EH (cell line): ENCODE data around the gene STIM1.
A peak's percentile ranks its signal among the peaks of the same experiment; 100 is the strongest.

ENCODE experiments used
- DNase-seq: peaks from one replicate; pipeline ENCODE4 v3.0.0-alpha.2; 2015; ENCODE audit warnings: low read depth

Gene STIM1

DNA sequence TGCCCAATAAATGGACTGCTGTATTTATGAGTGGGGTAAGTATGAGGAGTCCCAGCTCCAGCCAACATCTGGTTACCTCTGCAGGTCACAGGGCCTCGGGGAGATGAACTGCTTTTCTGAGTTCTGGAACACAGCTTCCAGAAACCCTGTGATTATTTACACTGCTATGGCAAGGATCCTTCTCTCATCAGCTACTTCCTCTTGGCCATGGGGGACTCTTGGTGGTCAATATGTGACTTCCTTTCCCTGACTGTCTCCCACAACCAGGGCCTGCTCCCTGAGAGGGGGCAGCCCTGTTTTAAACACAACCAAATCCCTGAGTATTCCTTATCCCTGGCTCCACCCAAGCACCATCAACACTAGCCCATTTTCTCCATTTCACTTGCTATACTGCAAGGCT lies 24.7 kb upstream of the STIM1 start:
- no peak for DNase-seq

DNA sequence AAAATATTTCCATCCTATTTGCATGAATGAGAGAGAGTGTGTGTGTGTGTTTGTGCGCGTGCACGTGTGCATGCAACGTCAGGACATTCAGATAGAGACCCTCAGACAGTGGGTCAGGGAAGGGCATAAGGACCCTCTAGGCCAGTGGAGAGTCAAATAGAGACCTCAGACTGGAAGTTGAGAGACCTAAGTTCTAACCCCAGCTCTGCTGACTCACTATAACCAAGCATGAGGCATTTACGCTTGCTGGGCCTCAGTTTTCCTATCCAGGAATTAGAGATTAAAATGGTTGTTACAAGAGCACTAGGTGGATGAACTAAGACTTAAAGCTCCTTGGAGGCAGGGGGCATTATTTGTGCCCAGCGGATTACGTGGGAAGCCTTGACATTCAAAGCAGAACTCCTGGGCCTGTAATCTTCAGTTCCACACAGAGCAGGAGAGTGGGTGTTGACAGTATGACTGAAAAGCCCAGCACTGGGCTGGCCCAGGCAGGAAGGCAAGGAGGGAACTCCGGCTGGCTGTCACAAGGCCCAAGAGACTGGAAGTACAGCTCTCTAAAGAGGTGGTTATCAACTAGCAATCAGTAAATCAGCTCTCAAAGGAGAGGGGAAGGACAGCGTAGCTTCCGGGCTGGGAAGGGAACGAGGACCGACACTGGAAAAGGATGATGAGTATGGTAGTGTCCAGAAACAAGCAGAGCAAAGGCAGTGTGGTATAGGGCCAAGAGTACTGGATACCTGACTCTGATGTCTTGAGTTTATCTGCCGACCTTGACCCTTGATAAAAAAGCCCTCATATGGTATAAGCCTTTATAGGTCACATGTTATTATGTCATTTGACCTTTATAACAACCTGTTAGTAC lies 23.9 kb upstream of the STIM1 start:
- no peak for DNase-seq

DNA sequence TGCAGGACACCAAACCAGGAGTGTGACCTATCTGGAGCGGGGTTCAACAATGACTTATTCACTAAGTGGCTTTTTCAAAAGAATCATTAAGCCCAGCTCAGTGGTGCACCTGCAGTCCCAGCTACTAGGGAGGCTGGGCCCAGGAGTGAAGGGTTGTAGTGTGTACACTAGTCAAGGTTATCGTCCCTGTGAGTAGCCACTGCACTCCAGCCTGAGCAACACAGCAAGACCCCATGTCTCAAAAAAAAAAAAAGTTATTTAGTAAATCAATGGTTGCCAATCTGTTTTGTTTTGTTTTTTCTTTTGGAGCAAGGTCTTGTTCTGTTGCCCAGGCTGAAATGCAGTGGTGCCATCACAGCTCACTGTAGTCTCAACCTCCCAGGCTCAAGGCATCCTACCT lies 22.6 kb upstream of the STIM1 start:
- no peak for DNase-seq

DNA sequence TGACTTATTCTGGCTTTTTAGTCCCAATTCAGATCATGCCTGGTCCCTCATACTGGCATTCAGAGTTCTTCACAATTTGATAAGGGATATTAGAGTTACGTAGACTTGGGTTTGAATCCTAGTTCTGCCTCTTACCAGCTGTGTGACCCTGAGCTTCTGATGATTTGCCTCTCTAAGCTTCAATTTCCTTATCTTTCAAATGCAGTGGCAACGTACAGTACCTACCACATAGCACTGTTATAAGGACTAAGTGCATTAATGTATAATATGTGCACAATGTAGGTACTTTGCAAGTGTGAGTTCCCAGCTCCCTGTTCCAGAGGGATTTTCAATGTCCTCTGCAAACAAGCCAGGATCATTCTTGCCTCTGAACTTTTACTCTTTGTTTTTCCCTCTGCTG lies 22.0 kb upstream of the STIM1 start:
- no peak for DNase-seq

DNA sequence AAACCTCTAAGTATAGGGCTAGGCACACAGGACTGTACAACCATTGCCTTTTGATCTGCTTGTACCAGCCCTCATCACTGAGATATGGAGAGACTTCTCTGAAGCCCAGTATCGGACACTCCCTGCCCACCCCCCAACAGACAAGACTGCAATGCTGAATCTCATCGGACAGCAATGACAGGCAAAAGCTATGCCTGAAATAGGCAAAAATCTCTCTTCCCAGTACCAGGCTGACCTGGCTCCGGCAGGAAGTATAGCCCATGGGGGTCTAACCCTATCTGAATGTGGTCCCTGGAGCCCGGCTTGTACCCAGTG lies 21.2 kb upstream of the STIM1 start:
- DNase-seq: no peak

DNA sequence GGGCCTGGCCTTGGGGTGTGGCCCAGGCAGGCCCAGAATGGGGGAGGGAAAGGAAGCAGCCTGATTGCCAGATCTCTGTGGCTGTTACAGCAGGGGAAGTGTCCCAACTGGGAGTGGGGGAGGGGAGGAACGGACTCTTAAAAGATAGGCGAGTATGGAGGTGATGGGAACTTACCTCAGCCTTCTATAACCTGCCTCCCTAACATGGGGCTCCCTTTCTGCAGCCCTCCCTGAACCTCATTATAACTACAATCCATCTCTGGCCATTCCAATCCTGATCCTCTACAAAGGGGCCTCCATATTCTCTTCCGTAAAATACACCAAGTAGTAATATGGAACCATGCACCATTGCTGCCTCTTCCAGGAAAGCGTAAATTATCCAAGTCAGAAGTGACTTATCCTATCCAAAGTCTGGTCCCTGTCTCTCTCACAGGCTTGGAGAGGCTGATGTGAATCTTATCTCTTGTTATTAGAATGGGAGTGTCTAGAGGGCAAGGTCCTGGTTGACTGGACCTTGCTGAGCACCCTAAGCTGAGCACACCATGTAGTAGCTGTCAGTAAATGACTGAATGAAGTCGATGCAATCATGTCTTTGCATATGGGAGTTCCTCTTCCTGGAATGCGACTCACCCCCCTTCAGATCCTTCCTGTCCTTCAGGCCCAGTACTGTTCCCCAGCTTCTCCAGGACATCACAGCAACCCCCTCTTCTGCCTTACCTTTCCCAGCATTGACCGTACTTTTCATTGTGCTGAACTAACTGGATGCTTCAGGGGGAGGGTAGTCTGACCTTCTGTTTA lies 20.6 kb upstream of the STIM1 start:
- peak; percentile 43 for DNase-seq

DNA sequence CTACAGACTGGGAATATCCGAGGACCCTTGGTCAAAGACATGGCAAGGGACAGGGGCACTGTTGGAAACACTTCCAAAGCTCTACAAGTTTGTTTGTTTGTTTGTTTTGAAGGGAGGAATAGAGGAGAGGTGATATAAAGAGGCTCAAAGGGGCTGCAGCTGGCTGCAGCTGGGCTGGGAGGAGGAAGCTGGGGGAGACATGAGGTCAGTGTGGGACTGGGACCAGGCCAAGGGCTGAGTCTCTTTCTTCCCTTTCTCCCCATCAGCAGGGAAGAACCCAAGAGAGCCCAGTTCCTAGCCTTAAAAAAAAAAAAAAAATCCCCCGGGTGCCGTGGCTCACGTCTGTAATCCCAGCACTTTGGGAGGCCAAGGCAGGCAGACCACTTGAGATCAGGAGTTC lies 19.7 kb upstream of the STIM1 start:
- no peak for DNase-seq

DNA sequence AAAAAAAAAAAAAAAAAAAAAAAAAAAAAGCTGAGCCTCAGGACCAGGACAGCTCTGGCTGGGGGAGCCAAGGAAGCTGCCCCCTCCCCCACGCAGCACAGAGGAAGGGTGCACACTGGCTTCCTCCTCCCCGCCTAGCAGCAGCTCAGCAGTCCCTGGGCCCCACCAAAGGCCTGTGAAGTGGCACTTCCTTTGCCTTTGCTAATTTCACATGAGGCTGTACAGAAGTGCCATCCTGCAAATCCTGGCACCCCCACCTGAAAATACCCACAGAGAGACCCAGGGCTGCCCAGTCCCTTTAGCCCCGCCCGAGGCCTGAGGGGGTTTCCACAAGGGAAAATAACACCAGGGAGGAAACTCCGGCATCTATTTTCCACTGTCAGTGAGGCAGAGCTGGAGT lies 18.6 kb upstream of the STIM1 start:
- no peak for DNase-seq

DNA sequence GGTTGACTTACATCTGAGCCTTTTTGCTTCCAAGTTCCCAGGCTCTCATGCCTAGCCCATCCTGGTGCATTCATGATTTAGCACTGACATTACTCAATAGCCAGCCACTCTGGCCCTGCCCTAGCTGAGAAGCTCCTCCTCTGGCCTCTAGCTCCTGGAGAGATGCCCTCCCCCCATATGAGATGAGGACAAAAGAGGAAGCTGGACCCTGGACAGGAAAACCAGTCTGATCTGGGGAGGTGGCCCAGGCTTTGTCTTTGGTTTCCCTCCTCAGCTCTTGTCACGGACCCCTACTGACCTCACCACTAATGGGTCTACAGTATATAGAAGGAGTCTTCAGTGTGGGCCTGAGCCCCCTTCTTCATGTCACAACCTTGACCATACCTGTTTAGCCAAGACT lies 17.7 kb upstream of the STIM1 start:
- DNase-seq: peak; percentile 53

DNA sequence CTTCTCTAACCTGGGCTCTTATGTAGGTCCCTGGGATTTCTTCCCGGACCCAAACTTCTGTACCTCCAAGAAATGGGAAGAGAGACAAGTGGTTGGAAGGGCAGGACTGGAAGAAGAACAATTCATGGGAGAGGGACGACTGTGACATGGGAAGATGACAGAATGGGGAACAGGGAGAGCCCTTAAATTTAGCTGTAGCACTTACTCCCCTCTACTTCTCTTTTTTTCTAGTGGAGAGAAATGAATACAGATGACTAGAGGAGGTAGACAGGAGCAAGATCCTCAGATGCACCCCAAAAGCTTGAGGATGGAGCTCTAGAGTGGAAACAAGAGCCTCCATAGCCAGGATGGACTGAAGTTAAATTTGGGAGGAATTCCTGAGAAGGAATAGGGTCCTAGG lies 17.0 kb upstream of the STIM1 start:
- DNase-seq: no peak

DNA sequence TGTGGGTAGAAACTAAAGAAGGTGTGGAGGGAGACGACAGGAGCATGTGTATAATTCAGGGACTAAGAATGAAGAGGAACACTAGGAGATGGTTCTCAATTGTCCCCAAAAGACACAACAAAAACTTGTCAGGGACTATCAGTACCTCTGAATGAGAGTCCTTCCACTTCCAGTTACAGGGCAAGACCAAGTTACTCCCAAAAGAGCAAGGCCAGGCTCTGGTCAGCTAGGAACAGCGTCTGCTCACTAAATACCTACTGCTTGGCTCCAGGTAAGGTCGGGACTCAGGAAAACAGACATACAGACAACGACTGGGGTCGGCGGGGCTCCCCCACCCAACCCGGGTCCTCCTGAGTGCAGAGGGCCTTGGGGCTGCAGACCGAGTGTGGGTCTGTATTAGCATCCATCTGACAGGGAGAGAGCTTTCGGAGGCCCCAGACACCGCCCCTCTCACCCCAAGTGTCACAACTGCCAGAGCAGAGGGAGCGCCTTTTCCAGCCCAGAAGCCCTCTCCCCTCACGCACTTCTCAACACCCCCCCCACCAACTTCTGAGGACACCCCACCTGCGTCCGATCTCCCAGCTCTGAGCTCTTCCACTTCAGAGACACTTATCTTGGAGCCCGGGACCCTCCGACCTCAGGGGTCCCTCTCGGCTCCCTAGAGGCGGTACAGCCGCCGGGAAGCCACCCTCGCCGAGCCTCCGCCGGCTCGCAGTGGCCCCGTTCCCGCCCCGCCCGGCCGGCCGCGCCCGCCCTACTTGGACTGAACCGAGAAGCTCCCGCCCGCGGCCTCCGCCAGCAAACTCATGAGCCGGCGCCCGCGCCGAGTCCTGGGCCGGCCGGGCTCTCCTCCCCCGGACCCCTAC lies 15.2 kb upstream of the STIM1 start:
- no peak for DNase-seq

DNA sequence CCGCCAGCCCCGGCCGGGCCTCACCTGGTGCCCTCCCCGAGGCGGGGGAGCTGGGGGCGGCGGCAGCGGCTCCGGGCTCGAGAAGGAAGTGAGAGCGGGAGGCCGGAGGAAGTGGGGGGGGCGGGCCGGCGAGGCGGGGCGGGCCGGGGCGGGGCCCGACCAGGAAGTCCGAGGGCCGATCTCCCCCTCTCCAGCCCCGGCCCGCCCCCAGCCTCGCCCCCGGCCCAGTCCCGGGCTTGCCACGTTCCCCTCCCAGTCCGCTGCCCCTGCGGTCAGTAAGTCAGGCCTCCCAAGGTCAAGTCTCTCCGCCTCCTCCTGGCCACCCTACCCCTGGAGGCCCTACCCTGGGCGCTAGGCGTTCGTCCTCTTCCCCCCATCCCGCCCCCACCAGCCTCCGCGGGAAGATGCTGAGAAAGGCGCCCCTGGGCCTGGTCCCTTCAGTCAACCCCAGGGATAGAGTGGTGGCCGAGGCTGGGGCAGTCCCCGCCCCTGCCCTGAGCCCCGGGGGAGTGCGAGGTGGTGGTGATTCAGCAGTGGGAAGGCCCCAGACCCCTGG lies 14.5 kb upstream of the STIM1 start, which contains the start of gene RHOG:
Gene RHOG (minus strand): TSS at position 90 of the 556 bp plus-strand sequence. CDS start 12,821 bp downstream, outside the sequence.
- DNase-seq: peak; percentile 88

DNA sequence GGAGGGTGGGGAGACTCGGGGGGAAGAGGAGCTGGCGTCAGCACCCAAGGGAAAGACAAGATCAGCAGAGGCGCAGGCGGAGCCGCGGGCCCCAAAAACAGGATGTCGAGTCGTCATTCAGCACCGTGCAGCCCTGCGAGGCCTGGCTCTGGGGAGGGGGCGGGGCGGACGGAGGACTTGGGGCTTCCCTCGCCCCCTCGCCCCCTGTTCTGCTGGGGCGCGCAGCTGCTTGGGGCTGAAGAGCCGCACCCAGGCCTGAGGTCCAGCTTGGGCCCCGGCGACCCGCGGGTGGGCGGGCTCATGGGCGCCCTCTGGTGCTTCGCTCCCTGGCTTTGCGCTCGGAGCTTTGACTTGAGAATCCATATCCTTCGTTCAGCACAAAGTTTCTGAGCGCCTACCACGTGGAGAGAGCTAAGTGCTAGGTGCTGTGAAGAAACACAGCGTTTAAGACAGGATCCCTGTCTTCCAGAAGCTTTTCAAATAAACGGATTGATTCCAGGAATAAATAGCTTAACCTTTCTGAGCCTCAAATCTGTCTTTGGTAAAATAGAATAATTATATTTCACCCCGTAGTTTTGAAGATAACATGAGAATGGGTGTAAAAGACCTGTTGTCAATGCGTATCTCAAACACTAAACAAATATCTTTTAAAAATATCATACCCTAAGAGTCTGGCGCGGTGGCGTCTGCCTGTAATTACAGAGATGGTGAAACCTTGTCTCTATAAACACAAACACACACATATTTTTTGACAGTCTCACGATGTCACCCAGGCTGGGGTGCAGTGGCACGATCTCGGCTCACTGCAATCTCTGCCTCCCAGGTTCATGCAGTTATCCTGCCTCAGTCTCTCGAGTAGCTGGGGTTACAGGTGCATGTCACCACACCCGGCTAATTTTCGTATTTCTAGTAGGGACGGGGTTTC lies 13.8 kb upstream of the STIM1 start:
- peak; percentile 85 for DNase-seq

DNA sequence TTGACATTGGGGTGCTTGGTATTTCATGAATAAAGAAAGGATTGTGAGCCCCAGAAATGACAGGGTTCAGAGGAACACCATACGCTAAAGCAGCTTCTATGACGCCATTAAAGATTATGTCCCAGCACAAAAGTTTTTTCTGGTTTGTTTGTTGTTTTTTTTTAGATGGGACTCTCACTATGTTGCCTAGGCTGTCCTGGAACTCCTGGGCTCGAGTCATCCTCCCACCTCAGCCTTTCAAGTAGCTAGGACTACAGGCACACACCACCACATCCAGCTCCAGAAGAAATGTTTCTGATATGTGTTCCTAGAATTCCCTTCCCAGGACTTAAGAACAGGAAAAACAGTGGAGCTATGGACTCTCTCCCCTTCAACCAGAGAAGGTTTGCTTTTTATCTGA lies 12.1 kb upstream of the STIM1 start:
- DNase-seq: no peak

DNA sequence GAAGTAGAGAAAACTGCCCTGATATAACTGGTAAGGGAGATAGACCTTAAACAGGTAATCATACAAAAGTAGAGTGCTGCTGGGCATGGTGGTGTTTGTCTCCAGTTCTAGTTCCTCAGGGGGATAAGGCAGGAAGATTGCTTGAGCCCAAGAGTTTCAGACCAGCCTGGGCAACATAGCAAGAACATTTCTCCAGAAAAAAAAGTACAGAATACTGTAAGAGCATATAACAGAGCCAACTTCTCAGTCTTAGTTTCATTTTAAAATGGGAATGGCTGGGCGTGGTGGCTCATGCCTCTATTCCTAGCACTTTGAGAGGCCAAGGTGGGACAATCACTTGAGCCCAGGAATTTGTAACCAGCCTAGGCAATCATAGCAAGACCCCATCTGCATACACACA lies 10.2 kb upstream of the STIM1 start:
- no peak for DNase-seq

DNA sequence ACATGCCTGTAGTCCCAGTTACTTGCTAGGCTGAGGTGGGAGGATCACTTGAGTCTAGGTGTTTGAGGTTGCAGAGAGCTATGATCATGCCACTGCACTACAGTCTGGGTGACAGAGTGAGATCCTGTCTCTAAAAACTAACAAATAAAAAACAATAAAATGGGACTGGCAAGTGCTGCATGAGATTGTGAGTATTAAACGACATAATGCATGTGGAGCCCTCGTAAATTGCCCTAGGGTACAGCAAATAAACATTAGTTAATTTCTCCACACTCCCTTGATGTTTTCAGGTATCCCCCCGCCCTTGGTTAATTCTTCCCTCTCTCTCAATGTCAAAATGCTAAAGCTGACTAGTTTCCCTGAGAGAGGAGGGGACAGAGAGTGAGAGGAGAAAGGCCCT lies 9.8 kb upstream of the STIM1 start:
- no peak for DNase-seq

DNA sequence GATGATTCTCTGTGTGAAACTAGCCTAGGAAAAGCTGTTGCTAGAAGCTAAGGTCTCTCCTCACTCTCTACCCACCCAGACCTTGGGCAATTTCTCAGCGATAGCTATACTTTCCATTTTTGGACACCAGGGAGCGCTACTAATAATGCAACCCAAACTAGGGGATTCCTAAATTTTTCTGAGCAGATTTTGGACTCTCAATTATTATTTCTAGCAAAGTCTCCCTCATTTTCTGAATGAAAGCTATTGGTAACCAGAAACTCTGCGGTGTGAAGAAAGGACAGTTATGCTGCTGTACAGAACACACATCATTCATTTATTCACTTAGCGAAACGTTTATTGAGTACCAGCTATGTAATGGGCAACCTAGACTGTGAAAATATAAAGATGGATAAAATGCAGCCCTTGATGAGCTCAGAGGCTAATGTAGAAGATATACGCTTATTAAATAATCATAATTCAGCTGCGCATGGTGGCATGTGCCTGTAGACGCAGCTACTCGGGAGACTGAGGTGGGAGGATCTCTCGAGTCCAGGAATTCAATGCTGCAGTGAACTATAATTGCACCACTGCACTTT lies 6.1 kb upstream of the STIM1 start:
- peak; percentile 53 for DNase-seq

DNA sequence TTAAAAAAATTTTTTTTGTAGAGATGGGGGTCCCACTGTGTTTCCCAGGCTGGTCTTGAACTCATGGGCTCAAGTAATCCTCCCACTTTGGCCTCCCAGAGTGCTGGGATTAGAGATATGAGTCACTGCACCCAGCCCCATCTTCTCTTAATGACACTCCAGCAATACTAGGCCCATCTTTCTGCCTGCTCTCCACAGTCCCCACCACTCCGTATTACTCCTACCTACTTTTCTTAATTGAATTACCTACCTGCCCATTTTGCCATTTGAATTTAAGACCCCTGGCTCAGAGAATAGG lies 2.0 kb upstream of the STIM1 start:
- no peak for DNase-seq

DNA sequence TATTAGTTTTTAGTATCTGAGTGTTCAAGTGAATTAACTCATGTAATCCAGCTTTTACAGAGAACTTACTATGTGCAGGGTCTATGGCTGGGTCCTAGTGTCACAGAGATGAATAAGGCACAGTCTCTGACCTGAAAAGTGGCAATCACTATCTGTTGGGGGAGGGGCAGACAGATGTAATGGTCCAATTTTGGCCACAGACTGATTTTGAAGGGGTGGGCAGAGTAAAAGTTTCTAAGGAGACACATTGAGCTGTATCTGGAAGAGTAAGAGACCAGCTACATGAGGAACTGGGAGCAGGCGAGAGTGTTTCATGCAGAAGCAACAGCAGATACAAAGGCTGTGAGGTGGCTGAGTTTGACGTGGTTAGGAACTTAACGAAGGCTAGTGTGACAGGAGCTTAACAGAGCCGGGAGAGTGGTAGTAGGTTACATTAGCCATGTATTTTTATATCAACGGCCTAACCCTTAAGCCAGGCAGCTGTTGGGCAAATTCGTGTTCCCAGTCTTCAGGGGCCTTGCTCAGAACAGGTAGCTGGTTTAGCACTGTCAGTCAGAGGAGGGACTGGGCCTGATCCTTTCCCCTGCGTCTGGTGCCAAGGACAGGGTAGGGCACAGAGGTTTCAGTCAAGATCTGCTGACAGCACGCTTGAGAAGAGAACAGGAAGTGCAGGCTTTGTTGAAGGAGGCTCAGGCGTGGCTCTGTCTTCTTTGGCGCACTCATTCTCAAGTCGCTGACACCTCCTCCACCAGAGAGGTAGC lies 1.4 kb upstream of the STIM1 start:
- DNase-seq: no peak

DNA sequence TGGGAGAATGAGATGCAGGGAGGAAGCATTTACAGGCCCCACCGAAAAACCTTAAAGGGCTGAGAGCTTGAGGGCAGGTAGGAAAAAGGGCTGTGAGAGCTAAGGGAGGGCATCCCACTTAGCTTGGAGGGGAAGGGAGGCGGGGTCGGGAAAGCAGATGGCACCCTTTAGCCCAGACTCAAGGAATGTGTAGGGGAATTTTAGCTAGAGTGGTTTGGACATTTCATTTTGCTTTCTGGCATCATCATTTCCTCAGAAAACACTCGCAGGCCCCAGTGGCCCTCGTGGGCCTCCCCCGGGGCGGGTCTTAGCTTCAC lies 846 bp upstream of the STIM1 start:
- DNase-seq: no peak
